Activated naive CD4-positive, alpha-beta T cell treated with anti-CD3 and anti-CD28 coated beads, Interleukin-2, amount 50 U/mL, for 16 hours (primary cell): Measurements from ENCODE around the gene PPP1R7.
"Not testable (repeated sequence)": the region's sequence is repeated elsewhere in the genome, so short reads cannot be mapped to it uniquely, and the experiment has no call there.

ENCODE experiments used
- DNase-seq: peaks from one replicate; pipeline ENCODE4 v3.0.0-alpha.2; 2020

Gene PPP1R7

GRCh38 chr2:241177526-241178334 lies 27.5 kb downstream of the PPP1R7 start:
- DNase-seq = no peak

GRCh38 chr2:241178961-241179360 lies 28.7 kb downstream of the PPP1R7 start:
- no peak for DNase-seq

GRCh38 chr2:241179899-241180298 lies 29.6 kb downstream of the PPP1R7 start:
- no peak for DNase-seq

- no peak for DNase-seq
These were observed 30.2 kb downstream of the PPP1R7 start for GRCh38 chr2:241180495-241180894.

- DNase-seq = no peak
These were observed 31.9 kb downstream of the PPP1R7 start for GRCh38 chr2:241182126-241182525.

- DNase-seq = no peak
These were observed 32.4 kb downstream of the PPP1R7 start for GRCh38 chr2:241182531-241183133.

GRCh38 chr2:241183221-241183620 lies 33.0 kb downstream of the PPP1R7 start:
- no peak for DNase-seq

- no peak for DNase-seq
These were observed 34.6 kb downstream of the PPP1R7 start for GRCh38 chr2:241184901-241185300.

GRCh38 chr2:241185961-241186360 lies 35.7 kb downstream of the PPP1R7 start:
- DNase-seq = no peak

- no peak for DNase-seq
These were observed 37.0 kb downstream of the PPP1R7 start for GRCh38 chr2:241187101-241187917.

GRCh38 chr2:241187918-241188234 lies 37.6 kb downstream of the PPP1R7 start:
- DNase-seq = no peak

GRCh38 chr2:241188361-241189092 lies 38.3 kb downstream of the PPP1R7 start, which contains the start of gene ANO7:
Gene ANO7, plus strand, starts transcription at chr2:241188677. Its CDS starts 1,387 bp downstream, at chr2:241190064.
- no peak for DNase-seq

GRCh38 chr2:241189093-241189855 lies 39.0 kb downstream of the PPP1R7 start:
- DNase-seq = no peak

- DNase-seq = no peak
These were observed 39.6 kb downstream of the PPP1R7 start for GRCh38 chr2:241189856-241190201.

GRCh38 chr2:241190291-241190981 lies 40.2 kb downstream of the PPP1R7 start:
- DNase-seq = no peak

GRCh38 chr2:241191081-241191480 lies 40.8 kb downstream of the PPP1R7 start:
- no peak for DNase-seq

GRCh38 chr2:241193271-241193670 lies 43.0 kb downstream of the PPP1R7 start:
- no peak for DNase-seq

GRCh38 chr2:241194811-241195210 lies 44.5 kb downstream of the PPP1R7 start:
- no peak for DNase-seq

- no peak for DNase-seq
These were observed 45.4 kb downstream of the PPP1R7 start for GRCh38 chr2:241195506-241196130.

GRCh38 chr2:241197246-241197645 lies 47.0 kb downstream of the PPP1R7 start:
- not testable (repeated sequence) for DNase-seq

- DNase-seq = no peak
These were observed 47.7 kb downstream of the PPP1R7 start for GRCh38 chr2:241197947-241198346.
